PC-9 (cell line): Measurements from ENCODE around the gene MALRD1.

Experiments
- EZH2 ChIP-seq: fragments of 200-600 bp; sonication (generic); IDR thresholded peaks from 2 replicates; pipeline ENCODE4 v1.8.0; 2017; ENCODE audit warnings: antibody characterized with exemption, low read depth
- TF ChIP-seq, protein P1 (sequence below): fragments of 200-600 bp; sonication (generic); conservative IDR thresholded peaks from 2 replicates; pipeline ENCODE4 v1.6.1; 2017; ENCODE audit warnings: mixed run types, antibody characterized with exemption, mild to moderate bottlenecking, moderate library complexity

DNA sequence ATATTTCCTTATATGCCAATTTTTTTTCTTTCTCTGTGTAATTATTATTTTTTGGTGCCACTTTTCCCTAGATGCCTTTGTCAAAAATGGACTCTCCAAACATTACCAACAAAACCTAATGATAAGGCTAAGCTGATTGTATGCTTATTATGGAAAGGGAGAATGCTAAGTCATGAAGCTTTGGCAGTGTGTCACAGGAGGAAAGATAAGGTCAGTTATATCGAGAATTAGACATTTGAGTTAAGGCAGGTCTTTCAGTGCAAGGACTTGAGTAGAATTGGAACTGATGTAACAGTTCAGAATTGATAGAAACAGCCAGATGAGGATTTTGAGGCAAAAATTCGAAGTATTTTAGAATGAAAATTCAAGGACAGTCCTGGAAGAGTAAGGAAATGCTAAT lies 16.8 kb upstream of the MALRD1 start:
- TF ChIP-seq, protein P1, sequence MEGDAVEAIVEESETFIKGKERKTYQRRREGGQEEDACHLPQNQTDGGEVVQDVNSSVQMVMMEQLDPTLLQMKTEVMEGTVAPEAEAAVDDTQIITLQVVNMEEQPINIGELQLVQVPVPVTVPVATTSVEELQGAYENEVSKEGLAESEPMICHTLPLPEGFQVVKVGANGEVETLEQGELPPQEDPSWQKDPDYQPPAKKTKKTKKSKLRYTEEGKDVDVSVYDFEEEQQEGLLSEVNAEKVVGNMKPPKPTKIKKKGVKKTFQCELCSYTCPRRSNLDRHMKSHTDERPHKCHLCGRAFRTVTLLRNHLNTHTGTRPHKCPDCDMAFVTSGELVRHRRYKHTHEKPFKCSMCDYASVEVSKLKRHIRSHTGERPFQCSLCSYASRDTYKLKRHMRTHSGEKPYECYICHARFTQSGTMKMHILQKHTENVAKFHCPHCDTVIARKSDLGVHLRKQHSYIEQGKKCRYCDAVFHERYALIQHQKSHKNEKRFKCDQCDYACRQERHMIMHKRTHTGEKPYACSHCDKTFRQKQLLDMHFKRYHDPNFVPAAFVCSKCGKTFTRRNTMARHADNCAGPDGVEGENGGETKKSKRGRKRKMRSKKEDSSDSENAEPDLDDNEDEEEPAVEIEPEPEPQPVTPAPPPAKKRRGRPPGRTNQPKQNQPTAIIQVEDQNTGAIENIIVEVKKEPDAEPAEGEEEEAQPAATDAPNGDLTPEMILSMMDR: no peak
- TF ChIP-seq EZH2: no peak
